NCI-H2081 (cell line): ENCODE results near the gene IL17RA.

Experiments
- DNase-seq, 2 experiments: peaks; one replicate each; lab custom pipeline; 2025; lab: John Stamatoyannopoulos, UW

IL17RA gene

DNA sequence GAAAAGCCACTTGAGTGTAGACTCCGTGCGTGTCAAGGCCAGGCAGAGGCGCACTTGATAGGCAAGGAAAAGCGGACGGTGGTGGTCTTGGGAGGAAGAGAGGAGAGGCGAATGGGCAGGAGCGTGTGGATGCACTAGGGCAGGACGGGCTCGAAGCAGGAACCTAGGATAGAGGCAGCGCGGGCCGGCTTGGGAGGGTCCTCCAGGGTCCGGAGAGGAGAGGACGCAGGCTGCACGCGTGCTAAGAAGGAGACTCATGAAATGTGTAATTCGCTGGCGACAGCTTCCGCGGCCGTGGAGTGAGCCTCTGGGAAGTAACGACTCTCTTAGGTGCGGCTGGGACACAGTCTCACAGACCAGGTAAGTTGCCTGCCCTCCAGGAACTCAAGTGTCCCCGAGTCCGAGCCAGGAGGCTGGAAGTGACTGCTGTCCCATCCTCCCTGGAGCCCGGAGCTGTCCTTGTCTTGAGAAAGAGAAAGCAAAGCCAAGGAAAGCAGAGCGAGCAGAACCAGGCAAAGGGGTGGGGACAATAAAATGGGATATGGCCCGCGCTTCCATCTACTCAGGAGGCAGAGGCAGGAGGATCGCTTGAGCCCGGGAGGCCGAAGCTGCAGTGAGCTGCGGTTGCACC is 874 bp upstream of the IL17RA start:
- DNase-seq, result no peak

DNA sequence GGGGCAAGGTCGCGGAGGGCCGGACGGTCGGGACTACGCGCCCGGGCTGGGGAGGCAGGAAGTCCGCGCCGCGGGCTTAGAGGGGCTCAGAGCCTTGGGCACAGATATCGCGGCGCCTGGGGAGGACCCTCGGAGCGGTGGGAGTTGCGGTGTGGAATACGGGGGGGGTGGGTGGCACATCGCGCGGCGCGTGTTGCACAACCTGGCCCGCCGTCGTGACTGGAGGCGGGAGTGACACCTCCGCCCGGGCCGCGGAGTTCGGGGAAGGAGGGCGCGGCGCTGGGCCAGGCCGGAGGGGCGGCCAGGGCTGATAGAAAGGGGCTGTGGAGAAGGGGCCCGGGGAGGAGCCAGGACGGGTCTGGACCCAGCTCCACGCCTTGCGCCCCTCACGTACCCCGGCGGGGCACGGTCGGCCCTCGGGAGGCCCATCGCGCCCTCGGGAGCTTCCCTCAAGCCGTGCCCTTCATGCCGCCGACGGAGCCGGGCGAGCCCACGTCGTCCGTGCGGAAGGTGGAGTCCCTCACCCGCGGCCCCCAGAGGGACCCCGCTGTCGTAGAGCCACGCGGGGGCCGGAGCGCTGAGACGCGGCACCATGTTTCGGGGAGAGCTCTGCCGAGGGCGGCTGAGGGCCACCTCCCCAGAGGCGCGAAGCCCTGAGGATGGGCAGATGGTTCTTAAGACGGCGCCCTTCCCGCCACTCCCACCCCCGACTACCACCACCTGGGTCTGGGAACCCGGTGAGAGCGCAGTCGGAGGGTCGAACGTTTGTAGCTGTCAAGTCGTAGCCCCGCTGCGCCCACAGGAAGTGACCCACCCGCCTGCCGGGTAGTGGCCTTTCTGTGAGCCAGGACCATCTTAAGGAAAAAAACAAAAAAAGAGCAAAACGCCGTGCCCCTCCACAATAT is 729 bp downstream of the IL17RA start:
- no peak for DNase-seq

DNA sequence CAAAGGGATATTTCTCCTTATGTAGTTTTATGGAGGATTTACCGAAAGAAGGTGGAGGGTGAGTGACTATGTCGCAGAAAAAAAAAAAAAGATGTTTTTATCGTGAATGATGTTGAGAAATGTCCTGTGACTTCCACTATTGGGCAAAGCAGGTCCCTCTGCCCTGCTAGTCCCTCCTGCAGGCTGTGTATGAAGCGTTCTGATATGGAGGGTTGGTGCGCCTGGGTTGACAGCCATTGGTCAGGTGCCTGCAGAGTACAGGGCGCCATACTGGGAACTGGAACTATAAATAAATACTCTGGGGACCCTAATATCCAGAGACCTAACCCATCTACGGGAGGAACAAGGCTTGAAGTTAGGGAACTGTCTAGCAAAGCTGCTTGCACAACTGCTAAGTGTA is 1.5 kb downstream of the IL17RA start:
- no peak for DNase-seq

DNA sequence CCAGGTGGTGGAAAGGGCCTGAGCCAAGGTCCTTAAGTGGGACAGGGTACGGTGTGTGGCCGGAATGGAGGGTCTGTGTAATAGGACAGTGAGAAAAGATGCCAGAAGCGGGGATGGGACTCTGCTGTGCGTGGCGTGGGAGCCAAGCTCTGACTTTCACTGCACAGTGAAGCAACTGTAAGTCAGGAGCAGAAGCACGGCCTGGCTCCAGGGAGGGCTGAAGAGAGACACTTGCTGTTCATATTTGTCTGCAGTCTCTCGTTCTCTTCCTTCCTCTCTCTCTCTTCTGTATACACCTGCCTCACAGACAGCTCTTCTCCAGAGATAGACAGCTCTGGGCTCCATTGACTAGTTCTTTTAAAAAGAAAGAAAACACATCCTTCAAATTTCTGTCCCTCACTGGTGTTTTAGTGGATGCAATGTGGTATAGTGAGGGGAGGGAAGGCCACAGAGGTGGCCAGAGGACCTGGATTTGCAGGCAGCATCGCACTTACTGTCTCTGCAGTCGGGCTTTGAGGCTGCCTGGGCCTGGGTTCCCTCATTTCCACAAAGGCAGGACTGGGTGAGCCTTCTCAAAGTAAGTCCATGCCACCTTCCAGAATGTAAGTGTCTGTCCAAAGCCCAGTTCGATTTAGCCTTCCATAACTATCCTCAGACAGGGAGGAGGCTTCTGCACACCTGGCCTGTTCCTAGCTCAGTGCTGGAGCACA is 2.1 kb downstream of the IL17RA start:
- DNase-seq, result no peak

DNA sequence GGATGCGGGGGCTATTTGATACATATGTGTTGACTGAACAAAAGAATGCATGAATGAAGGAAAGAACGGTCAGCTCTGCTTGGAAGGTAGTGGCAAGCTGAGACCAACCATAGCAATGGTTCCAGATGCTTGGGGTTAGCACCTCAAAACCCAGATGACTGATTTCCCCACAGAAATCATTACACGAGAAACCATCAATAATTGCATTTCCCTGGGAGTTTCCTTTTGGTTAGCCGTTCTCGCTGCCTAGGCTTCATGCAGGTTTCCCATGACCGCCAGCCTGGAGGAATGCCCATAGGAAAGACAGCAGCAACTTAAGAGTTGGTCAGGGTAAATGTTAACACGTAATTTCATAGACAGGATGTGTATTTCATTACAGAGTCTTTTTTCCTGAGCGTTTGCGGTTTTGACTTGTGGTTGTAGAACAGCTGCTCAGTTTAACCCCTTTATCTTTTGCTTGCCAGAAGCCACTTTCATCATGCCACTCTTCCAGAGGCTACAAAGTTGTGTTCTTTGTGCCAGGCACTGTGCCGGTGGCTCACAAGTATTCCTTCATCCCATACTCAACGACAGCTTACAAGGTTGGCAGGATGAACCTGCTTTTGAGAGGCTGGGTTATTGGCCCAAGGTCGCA is 2.8 kb downstream of the IL17RA start:
- no peak for DNase-seq

DNA sequence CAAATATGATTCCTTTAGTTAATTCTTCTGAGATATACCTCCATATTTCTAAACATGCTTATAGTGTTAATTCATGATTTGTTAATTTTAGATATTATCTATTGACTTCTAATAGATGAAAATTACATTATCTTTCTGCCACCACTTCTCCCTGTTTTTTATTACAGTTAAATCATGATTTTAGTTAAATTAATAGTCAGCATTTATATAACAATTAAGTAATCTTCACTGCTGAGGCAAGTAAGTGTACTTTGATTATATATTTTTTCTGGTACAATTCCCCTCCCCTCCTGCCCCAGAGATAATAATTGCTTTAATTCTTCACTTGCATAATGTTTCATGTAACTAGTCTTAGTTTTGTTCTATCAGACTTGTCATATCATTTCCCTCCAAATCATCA is 5.8 kb downstream of the IL17RA start:
- no peak for DNase-seq

DNA sequence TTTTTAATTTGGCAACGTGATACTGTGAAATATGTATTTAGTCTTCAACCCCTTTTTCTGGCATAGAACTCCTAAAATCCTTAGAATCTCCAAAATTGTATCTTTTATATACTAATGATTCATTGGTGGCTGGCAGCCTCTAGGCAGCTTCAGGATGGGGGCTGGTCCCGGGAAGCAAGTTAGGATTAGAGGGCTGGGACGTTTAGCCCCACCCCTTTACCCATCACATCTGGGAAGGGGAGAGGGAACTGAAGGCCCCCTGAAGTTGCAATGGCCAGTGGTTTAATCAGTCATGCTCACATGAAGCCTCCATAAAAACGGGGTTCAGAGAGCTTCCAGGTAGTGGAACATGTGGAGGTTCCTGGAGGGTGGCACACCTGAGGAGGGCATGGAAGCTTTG is 7.1 kb downstream of the IL17RA start:
- DNase-seq, result no peak

DNA sequence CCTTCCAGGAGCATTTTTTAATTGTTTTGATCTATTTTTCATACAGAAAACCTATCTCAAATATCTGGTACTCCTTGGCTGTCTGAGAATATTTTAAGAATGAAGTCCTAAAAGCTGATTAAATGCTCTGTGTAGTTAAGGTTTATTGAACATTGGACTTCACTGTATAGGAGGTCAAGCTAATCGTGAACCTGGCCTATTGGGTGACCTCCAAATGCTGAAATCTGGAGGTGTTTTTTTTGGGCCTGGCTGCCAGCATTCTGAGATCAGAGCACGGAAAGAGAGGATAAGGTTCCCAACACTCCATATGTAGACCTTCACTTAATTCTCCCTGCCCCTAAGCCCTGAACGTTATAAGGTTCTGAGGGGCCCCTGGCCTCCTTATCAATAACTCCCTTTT is 8.3 kb downstream of the IL17RA start:
- no peak for DNase-seq

DNA sequence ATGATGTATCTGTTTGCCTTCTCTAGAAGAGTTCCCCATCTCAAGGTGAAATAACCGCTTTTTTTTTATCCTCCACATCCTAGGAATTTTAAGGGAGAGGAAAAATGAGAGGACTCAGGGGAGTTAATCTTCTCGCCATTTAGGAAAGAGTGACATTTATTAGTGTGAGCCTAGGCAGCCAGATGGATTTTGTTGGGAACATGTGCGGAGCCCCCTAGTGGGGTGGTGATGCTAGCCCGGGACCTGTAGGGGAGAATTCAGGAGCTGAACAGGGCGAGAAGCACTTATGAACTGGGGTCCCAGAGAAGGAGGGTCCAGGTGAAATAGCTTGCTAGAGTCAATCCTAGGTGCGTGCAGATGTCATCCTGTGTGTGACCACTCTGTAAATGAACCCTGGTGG is 10.7 kb downstream of the IL17RA start:
- no peak for DNase-seq

DNA sequence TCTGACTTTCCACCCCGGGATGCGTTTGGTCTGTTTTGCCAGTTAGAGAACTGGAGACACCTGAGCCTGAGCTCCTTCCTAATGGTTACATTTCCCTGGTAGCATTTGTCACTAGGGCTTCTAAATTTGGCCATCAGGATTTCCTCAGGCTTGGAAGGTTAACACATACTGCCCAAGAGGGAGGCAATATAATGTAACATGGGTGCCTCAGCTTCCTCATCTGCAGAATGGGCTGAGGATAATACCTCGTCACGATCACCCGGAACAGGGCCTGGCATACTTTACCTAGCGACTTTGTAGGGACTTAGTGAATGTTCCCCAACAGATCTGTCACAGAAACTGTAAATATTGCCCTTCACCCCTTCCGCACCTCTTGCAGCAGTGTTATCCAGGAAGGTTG is 11.3 kb downstream of the IL17RA start:
- DNase-seq, result no peak

DNA sequence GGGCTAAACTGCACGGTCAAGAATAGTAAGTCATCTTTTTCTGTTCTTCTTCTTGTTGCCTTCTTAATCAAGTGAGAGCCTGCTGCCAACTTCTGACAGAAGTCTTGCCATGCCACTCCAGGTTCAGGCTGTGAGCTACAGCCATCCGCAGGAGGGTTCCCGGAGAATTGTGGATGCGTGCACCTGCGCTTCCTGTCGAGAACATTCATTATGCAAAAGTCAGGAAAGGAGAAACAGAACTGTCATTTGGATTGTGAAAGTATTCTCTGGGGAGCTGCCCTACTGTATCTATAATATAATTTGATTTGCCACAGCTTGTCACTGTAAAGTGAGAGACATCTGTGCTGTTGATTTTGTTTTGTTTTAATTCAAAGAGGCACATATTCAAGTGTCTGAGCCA is 12.3 kb downstream of the IL17RA start:
- DNase-seq, result peak in 1 of 2 experiments; percentile 26

DNA sequence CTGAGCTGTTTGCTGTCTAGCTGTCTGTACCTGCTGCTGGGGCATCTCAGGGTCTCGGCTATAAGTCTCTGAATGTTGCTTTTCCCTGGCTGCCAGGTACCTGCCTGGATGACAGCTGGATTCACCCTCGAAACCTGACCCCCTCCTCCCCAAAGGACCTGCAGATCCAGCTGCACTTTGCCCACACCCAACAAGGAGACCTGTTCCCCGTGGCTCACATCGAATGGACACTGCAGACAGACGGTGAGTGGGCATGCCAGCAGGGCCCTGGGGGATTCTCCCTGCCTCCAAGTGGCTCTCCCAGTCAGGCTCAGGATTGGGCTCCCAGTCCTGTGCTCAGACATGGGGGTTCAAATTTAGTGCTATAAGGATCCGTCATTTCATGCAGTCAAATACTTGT is 12.9 kb downstream of the IL17RA start:
- DNase-seq, result no peak

DNA sequence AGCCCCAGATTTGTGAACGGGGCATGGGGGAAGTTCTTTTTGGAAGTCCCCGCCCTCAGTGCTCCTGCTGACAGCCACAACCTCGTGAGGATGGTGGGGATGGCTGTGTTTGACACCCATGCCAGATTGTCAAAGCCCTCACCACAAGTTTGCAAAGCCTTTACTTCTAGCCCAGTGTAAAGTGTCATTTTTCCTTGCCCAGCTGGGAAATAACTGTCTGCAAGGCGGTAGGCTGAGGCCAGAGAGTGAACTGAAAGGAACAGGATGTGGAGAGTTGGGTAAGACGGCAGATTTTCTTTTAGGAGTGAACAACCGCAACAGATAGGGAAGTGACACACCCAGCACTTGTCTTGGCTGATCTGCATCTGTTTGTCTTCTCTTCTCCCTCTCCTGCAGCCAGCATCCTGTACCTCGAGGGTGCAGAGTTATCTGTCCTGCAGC is 13.6 kb downstream of the IL17RA start:
- no peak for DNase-seq

DNA sequence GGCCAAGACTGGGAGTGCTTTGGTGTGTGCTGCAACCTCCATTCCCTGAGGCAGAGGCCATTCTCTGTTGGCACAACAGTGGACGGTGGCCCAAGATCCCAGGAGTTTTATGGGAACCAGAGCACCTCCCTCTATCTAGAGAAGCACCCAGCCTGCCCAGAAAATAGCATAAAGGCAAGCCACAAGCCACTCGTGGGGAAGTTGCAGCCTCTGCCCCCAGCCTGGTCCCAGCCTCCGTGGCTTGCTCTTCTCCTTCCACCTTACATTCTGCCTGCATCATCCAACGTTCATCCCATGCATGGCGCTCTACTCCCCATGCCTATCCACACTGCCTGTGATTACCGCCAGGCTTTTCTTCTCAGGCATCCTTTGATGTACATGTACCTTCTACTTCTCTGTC is 15.8 kb downstream of the IL17RA start:
- DNase-seq, result no peak

DNA sequence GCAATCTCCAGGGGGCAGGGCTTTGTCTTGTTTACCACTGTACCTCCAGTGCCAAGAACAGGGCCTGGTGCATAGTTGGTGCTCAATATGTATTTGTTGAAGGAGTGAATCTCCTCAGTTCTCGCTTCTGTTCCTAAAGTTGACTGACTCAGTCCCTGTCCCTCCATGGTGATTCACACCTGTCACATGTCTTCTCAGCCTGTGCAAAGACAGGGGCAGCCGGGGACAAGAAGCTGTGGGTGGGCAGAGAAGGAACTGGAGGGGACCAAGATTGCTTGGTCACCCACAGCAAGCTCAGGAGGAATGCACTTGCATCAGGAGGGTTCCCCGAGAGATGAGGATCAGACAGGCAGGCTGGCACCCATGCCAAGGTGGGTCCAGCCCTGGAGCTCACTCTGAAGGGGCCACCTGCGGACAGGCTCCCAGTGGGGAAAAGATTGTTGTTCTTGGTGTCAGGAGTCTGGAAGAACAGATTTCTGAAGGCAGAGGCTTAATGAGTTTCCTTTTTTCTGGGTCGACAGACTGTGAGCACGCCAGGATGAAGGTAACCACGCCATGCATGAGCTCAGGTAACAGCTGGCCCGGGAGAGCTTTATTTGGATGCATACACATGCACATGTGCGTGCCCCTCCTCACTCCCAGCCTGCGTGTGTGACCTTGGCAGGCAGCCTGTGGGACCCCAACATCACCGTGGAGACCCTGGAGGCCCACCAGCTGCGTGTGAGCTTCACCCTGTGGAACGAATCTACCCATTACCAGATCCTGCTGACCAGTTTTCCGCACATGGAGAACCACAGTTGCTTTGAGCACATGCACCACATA is 16.9 kb downstream of the IL17RA start:
- no peak for DNase-seq

DNA sequence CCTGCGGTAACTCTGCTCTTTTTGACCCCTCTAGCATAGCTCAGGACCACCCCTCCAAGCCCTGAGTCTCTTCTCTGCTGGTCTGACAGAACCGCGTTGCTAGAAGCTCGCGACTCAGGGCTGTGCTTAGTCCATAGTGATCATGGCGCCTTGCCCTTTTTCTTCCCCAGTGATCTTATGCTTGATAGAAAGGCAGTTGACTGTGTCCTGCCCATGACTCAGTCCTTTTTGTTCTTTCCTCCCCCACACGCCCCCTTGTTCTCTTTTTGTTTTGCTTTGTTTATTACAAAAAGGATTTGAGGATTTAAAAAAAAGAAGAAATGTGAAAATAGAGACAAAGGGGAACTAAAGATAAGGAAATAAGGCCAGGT is 17.5 kb downstream of the IL17RA start:
- DNase-seq, result no peak

DNA sequence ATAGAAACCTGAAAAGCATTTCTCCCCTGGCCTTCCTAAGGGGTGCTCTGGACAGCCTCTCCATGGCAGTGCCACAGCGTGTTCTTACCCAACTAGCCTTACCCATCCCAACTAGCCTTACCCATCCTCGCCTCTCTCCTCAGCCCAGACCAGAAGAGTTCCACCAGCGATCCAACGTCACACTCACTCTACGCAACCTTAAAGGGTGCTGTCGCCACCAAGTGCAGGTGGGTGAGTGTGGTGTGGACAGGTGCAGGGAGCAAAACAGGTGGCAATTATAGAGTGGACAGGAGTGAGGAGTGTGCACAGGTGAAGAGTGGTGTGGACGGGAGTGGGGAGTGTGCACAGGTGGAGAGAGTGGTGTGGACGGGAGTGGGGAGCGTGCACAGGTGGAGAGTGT is 18.6 kb downstream of the IL17RA start:
- DNase-seq, result no peak

DNA sequence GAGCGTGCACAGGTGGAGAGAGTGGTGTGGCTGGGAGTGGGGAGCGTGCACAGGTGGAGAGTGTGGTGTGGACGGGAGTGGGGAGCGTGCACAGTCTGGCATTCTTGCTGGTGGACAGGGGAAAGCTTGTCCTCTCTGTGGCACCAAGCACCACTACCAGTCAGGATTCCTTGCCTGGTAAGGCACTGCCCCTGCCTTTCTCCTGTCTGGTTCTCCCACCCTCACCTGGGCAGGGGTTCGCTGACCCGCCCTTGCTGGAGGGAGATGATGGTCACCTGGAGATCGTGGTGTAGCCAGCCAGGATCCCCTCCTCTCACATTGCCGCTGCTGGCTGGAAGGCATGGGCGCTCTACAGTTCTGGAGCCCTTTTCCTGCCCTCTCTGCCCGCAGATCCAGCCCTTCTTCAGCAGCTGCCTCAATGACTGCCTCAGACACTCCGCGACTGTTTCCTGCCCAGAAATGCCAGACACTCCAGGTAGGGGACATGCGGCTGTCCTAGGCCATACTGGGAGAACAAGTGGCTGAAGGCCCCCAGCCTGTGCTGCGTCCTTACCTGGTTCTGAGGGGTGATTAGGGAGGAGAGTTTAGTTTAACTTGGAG is 19.6 kb downstream of the IL17RA start:
- DNase-seq, result no peak

DNA sequence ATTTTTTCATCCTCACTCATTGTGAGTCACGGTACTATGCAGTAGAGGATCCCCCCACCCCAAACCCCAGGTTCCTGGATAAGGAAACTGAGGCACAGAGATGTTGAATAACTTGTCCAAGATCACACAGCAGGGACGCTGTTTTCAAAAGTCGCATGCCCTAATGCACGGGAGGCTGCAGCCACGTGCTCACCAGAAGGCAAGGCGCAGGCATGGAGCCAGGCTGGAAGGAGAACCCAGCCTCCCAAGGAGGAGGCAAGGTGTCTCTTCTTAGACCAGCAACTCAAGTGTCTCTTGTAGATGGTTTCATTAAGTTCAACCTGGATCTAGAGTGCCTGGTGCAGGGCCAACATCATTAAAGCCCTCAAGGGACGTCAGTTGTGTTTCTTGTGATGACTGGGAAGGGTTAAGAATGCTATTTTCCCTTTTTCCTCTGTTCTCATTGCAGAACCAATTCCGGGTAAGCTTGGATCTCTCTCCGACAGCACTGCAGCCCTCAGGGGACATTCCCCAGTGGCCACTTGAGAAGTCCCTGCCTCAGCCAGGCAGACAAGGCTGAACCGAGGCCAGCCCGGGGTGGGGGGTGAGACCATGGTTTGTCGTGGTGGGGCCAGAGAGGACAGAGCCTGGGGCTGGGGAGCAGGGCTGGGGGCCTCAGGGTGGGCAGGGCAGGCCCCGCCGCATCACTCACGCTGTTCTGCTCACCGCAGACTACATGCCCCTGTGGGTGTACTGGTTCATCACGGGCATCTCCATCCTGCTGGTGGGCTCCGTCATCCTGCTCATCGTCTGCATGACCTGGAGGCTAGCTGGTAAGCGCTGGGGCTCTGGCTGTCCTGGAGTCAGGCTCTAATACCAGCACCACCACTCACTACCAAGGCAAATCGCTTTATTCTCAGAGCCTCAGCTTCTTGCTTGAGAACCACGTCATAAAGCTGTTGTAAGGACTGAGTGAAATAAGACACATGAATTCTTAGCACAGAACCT is 20.6 kb downstream of the IL17RA start:
- DNase-seq, result no peak

DNA sequence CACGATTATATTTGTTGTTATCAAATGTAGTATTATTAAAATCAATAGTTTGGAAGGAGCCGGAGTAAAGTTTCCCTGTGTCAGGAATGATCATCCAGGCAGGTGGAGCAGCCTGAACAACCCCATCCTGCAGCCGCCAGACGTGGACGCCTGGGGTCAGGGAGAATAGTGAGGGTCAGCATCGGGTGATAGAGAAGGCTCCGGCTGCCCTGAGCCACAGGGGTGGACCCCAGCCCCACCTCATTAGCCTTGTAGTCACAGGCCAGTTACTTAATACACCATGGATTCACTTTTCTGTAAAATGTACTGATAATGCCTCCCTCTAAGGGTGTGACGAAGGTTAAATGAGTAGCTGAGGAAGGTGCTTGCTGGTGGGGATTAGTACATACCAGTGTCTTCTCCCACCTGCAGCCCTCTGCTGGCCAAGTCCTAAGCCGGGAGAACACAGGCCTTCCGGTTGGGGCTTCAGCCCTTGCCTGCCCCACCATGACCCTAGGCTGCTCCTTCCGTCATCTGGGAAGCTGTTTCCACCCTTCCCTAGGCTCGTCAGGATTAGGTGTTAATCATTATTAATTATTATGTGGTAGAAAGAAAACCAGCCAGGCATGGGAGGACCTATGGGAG is 21.5 kb downstream of the IL17RA start:
- DNase-seq, result no peak
